Endodermal cell (in vitro differentiated cells): ENCODE results near the gene NDUFA13. TPM values are rescaled to one million over a fixed set of nuclear protein-coding genes. Genes with fewer than 3 reads are reported as not detected.

ENCODE experiments used
- DNase-seq: peaks from one replicate; pipeline ENCODE4 v3.0.0-alpha.2; 2017
- H3K27ac ChIP-seq: 2 replicates; pipeline ENCODE4 v1.5.1; 2013; ENCODE audit warnings: mild to moderate bottlenecking, low read depth, low read length, moderate library complexity
- H3K27me3 ChIP-seq: 2 replicates; pipeline ENCODE4 v1.6.1; 2013; ENCODE audit warnings: mild to moderate bottlenecking, low read length, moderate library complexity; ENCODE audit not compliant: insufficient read depth, control insufficient read depth, poor library complexity, severe bottlenecking
- H3K36me3 ChIP-seq: 2 replicates; pipeline ENCODE4 v1.7.0; 2013; ENCODE audit warnings: mild to moderate bottlenecking, low read length, moderate library complexity; ENCODE audit not compliant: control insufficient read depth, insufficient read depth
- H3K4me1 ChIP-seq: one replicate; pipeline ENCODE4 v1.7.0; 2013; ENCODE audit warnings: low read length; ENCODE audit not compliant: control insufficient read depth, insufficient read depth
- H3K4me3 ChIP-seq: 2 replicates; pipeline ENCODE4 v1.5.1; 2013; ENCODE audit warnings: mild to moderate bottlenecking, low read length, moderate library complexity
- H3K9ac ChIP-seq: 2 replicates; pipeline ENCODE4 v1.6.1; 2013; ENCODE audit warnings: mild to moderate bottlenecking, low read length, moderate library complexity; ENCODE audit not compliant: poor library complexity, severe bottlenecking; ENCODE audit errors: extremely low read depth
- H3K9me3 ChIP-seq: 2 replicates; pipeline ENCODE4 v1.6.1; 2013; ENCODE audit warnings: mild to moderate bottlenecking, low read length, moderate library complexity; ENCODE audit not compliant: control insufficient read depth
- H3K27ac Mint-ChIP-seq: 2 replicates; pipeline ENCODE4 v1.8.0; 2020; ENCODE audit warnings: mixed read lengths
- H3K27me3 Mint-ChIP-seq: 2 replicates; pipeline ENCODE4 v1.8.0; 2021; ENCODE audit warnings: mild to moderate bottlenecking, mixed read lengths; ENCODE audit not compliant: insufficient read depth
- H3K36me3 Mint-ChIP-seq: 2 replicates; pipeline ENCODE4 v1.8.0; 2020; ENCODE audit warnings: low read depth, mixed read lengths
- H3K4me1 Mint-ChIP-seq: 2 replicates; pipeline ENCODE4 v1.8.0; 2020; ENCODE audit warnings: mixed read lengths
- H3K4me3 Mint-ChIP-seq: 2 replicates; pipeline ENCODE4 v1.8.0; 2020; ENCODE audit warnings: mild to moderate bottlenecking, moderate library complexity, mixed read lengths
- H3K9me3 Mint-ChIP-seq: 2 replicates; pipeline ENCODE4 v1.8.0; 2020; ENCODE audit warnings: mild to moderate bottlenecking, mixed read lengths
- WGBS, 2 experiments: methylation state at CpG; one replicate each; pipeline versions ENCODE4 v1.1.5 to v1.1.7; 2013; ENCODE audit warnings: missing lambda C conversion rate in 2 of 2, mixed read lengths in 1 of 2; ENCODE audit not compliant: insufficient coverage in 1 of 2, insufficient read length in 1 of 2; 5-methylcytosine and 5-hydroxymethylcytosine counted together
- total RNA-seq, 2 donors: library from RNA; stranded (reverse); fragmentation: NEBNext Ultra II Directional in 1 of 2; extraction: Animal tissue kit (Norgen Biotek cat#: 25700) in 1 of 2; gene quantifications; 2 replicates in 1 of 2; 3 replicates in 1 of 2; pipeline ENCODE4 v1.2.1, GENCODE V29; 2021
- TF ChIP-seq, protein P1 (sequence below): fragments of 200-600 bp; sonication (generic); conservative IDR thresholded peaks from 2 replicates; pipeline ENCODE4 v1.5.0; 2021; ENCODE audit warnings: antibody characterized with exemption, mild to moderate bottlenecking

Gene NDUFA13
- total RNA-seq, 2 donors from 2014 or later, result 408 to 446 TPM

DNA sequence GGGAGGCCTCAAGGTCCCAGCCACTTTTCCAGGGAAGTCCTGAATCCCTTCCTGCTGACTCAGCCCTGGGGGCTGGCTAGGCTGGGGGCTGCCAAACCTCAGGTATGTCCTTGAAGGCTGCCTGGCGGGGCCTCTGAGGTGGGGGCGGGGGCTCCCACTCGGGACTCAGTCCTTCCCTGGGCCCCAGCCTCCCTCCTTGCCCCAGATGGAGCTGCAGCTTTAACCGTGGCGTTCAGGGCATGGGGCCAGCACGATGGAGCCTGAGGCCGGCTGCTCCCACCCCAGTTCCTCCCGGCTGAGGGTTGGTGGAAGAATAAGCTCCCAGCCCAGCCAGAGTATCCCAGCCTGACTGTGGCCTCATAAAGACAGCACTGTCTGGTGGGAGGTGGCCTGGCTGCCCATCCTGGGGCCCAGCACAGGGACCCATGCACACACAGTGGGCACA is 34.5 kb downstream of the NDUFA13 start:
- Mint-ChIP-seq H3K27ac (no peak overlapping the region), H3K9me3 (no peaks in the 10 kb centered on the region), H3K36me3 (no peaks in the 10 kb centered on the region), H3K4me3 (no peak overlapping the region), H3K4me1 (no peaks in the 10 kb centered on the region), H3K27me3 (peaks cover 5% of the 10 kb centered on the region)
- 65 to 75% methylated on average over 8 of the region's 8 CpGs for WGBS, 2 experiments
- no peaks in the 10 kb centered on the region for H3K36me3 ChIP-seq
- H3K9me3 ChIP-seq, result no peaks in the 10 kb centered on the region
- H3K4me3 ChIP-seq, result no peak overlapping the region
- no peak overlapping the region for H3K27ac ChIP-seq
- DNase-seq, result no peak
- no peaks in the 10 kb centered on the region for H3K4me1 ChIP-seq
- H3K27me3 ChIP-seq, result no peaks in the 10 kb centered on the region
- no peak overlapping the region for H3K9ac ChIP-seq
- TF ChIP-seq, protein P1, sequence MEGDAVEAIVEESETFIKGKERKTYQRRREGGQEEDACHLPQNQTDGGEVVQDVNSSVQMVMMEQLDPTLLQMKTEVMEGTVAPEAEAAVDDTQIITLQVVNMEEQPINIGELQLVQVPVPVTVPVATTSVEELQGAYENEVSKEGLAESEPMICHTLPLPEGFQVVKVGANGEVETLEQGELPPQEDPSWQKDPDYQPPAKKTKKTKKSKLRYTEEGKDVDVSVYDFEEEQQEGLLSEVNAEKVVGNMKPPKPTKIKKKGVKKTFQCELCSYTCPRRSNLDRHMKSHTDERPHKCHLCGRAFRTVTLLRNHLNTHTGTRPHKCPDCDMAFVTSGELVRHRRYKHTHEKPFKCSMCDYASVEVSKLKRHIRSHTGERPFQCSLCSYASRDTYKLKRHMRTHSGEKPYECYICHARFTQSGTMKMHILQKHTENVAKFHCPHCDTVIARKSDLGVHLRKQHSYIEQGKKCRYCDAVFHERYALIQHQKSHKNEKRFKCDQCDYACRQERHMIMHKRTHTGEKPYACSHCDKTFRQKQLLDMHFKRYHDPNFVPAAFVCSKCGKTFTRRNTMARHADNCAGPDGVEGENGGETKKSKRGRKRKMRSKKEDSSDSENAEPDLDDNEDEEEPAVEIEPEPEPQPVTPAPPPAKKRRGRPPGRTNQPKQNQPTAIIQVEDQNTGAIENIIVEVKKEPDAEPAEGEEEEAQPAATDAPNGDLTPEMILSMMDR, result no peak

DNA sequence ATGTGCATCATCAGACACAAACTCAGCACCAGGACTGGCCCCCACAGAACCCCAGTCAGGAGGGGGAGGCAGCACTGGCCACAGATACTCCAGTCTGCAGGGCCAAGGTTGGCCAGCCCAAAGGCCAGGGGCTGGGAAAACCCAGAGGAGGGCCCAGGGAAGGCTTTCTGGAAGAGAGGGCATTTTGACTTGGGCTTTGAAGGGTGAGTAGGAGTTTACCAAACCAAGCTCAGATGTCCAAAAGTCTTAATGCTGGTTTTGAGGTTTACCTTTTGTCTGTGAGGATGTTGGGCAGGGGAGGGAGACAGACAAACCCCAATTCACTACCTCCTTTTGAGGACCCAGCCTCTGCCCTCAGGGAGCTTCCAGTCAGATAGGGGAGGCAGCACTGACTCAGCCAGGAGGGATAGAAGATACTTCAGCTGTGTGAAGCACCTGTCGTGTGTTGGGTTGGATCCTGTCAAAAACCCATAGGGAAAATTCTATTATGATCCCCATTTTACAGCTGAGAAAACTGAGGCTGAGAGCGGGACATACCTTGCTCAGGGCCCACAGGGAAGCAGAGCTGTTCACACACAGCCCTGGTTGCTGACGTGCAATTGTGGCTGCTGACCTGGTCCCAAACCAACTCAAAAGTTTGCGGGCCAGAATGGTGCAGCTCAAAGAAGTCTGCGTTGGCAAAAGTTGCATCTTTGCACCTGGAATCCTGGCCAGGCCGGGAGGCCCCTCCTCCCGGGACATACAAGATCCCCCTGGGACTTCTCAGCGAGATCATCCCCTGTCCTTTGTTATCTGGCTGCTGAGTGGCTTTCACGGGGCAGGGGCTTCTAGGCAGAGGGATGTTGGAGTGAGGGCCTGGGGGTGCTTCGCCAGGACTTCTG is 35.2 kb downstream of the NDUFA13 start:
- Histone ChIP-seq H3K9ac (no peak overlapping the region), H3K9me3 (no peaks in the 10 kb centered on the region), H3K36me3 (no peaks in the 10 kb centered on the region), H3K27ac (no peak overlapping the region), H3K4me3 (no peak overlapping the region), H3K4me1 (no peaks in the 10 kb centered on the region), H3K27me3 (no peaks in the 10 kb centered on the region)
- TF ChIP-seq, protein P1, result no peak
- no peak overlapping the region for H3K27ac Mint-ChIP-seq
- H3K27me3 Mint-ChIP-seq, result peaks cover 5% of the 10 kb centered on the region
- no peaks in the 10 kb centered on the region for H3K36me3 Mint-ChIP-seq
- H3K9me3 Mint-ChIP-seq, result no peaks in the 10 kb centered on the region
- no peak for DNase-seq
- WGBS, 2 experiments, result 83 to 91% methylated on average over 7 to 10 of the region's 10 CpGs
- H3K4me3 Mint-ChIP-seq, result no peak overlapping the region
- no peaks in the 10 kb centered on the region for H3K4me1 Mint-ChIP-seq

DNA sequence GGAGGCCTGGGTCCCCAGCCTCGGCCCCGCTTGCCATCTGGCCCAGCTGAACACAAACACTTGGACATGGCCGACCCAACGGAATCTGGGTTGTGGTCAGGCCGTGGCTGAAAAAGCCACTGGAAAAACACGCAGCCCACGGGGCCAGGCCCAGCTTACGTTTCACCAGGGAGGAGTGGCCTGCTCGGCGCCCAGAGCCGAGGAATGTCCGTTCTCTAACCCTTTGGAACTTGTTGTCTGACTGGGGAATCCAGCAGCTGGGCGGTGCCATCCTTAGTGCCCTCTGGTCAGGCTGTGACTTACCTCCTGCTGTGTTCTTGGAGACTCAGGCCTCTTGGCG is 35.8 kb downstream of the NDUFA13 start:
- Mint-ChIP-seq H3K36me3 (no peaks in the 10 kb centered on the region), H3K9me3 (no peaks in the 10 kb centered on the region), H3K4me3 (no peak overlapping the region), H3K4me1 (no peaks in the 10 kb centered on the region), H3K27me3 (peaks cover 5% of the 10 kb centered on the region), H3K27ac (no peak overlapping the region)
- H3K9me3 ChIP-seq, result no peaks in the 10 kb centered on the region
- no peak for DNase-seq
- H3K4me3 ChIP-seq, result no peak overlapping the region
- no peak overlapping the region for H3K9ac ChIP-seq
- H3K36me3 ChIP-seq, result no peaks in the 10 kb centered on the region
- no peaks in the 10 kb centered on the region for H3K27me3 ChIP-seq
- H3K27ac ChIP-seq, result no peak overlapping the region
- 92 to 95% methylated on average over 10 to 14 of the region's 14 CpGs for WGBS, 2 experiments
- TF ChIP-seq, protein P1, result no peak
- H3K4me1 ChIP-seq, result no peaks in the 10 kb centered on the region
